ENCODE results near the gene ENTPD1. TPM values are rescaled to one million over a fixed set of nuclear protein-coding genes. Genes with fewer than 3 reads are reported as not detected.
"Not testable (repeated sequence)": the region's sequence is repeated elsewhere in the genome, so short reads cannot be mapped to it uniquely, and the experiment has no call there.

Gene ENTPD1
- total RNA-seq, 4 donors from 2014 or later, result 7.2 to 19.3 (median 13.4) TPM

DNA sequence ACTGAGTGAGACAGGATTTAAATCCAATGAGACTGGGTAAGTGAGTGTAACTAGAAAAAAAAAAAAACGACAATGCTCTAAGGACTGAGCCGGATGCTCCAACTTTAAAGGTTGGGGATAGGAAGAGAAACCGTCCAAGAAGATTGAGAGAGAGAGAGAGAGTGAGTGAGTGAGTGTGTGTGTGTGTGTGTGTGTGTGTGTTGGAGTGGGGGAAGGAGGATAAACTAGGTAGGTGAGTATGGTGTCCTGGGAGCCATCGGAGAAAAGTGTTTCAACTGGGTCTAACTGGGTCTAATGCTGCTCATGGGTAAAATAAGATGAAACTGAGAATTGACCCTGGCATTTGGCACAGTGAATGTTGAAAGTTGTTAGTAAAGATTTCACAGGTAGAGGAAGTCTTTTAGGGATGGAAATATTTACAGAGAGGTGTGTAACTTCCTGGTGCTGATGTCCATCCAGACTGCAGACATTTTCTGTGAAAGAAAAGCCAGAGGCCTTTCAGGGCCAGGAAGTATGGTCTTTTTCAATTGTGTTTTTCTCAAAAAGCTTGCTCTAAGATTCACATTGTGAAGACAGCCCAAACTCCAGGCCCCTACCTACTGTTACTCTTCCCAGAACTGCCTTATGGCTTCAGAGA is 14.2 kb downstream of the ENTPD1 start:
- 84 to 87% methylated on average over 4 of the region's 4 CpGs for WGBS, 2 donors
- Histone ChIP-seq H3K36me3 (no peaks in the 10 kb centered on the region), H3K4me3 (replicated peaks in 1 of 3) (no peak overlapping the region), H3K9me3 (no peaks in the 10 kb centered on the region), H3K27me3 (no peaks in the 10 kb centered on the region), H3K27ac (no peak overlapping the region), H3K4me1 (no peaks in the 10 kb centered on the region)
- no peak for DNase-seq
- intact Hi-C loops (cut with DNase I), result no loop called here
- TF ChIP-seq, protein P1, sequence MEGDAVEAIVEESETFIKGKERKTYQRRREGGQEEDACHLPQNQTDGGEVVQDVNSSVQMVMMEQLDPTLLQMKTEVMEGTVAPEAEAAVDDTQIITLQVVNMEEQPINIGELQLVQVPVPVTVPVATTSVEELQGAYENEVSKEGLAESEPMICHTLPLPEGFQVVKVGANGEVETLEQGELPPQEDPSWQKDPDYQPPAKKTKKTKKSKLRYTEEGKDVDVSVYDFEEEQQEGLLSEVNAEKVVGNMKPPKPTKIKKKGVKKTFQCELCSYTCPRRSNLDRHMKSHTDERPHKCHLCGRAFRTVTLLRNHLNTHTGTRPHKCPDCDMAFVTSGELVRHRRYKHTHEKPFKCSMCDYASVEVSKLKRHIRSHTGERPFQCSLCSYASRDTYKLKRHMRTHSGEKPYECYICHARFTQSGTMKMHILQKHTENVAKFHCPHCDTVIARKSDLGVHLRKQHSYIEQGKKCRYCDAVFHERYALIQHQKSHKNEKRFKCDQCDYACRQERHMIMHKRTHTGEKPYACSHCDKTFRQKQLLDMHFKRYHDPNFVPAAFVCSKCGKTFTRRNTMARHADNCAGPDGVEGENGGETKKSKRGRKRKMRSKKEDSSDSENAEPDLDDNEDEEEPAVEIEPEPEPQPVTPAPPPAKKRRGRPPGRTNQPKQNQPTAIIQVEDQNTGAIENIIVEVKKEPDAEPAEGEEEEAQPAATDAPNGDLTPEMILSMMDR (IDR thresholded peaks at IDR 0.05), result no peak
- no peak for TF ChIP-seq POLR2A (IDR thresholded peaks at IDR 0.05)

DNA sequence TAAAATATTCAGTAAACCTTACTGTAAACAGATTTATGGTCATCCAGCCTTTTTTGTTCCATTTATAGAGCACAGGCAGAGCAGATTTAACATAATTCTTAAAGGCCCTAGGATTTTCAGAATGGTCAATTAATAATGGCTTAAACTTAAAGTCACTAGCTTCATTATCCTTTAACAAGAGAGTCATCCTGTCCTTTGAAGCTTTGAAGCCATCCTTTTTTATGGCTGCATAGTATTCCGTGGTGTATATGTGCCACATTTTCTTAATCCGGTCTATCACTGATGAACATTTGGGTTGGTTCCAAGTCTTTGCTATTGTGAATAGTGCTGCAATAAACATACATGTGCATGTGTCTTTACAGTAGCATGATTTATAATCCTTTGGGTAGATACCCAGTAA is 17.5 kb downstream of the ENTPD1 start:
- intact Hi-C loops (cut with DNase I); H3K9me3 ChIP-seq; H3K4me3 ChIP-seq (replicated peaks in 1 of 3); H3K27ac ChIP-seq; H3K36me3 ChIP-seq; H3K4me1 ChIP-seq; DNase-seq; H3K27me3 ChIP-seq: not testable (repeated sequence)
- WGBS, 2 donors, result 46 to 50% methylated on average over 2 of the region's 2 CpGs

DNA sequence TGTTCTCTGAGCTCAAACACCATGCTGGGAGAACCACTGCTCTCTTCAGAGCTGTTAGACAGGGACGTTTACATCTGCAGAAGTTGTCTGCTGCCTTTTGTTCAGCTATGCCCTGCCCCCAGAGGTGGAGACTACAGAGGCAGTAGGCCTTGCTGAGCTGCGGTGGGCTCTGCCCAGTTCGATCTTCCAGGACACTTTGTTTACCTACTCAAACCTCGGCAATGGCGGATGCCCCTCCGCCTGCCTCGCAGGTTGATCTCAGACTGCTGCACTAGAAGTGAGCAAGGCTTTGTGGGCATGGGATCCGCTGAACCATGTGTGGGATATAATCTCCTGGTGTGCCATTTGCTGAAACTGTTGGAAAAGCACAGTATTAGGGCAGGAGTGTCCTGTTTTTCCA is 21.7 kb downstream of the ENTPD1 start:
- 84 to 93% methylated on average over 6 to 8 of the region's 8 CpGs for WGBS, 2 donors
- H3K36me3 ChIP-seq; H3K4me1 ChIP-seq; H3K27ac ChIP-seq; H3K9me3 ChIP-seq; DNase-seq; intact Hi-C loops (cut with DNase I); H3K4me3 ChIP-seq (replicated peaks in 1 of 3); H3K27me3 ChIP-seq: not testable (repeated sequence)

DNA sequence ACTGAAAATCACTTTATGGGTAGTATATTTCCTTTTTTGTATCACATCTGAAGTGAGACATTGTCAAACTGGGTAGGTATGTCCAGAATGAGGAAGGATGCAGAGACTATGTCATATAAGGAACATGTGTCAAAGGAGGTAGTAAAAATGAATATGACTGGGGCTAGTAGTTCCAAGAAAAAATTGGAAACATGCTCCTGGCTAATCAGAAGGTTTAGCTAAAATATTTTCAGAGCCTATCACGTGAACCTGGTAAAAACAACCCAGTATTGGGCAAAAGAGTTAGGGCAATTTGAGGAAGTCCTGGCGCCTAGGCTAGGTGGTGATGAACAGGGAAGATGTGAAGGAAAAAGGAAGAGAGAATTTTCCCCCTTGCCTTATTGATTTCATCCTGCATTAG is 26.4 kb downstream of the ENTPD1 start:
- H3K4me3 ChIP-seq (replicated peaks in 1 of 3), result no peak overlapping the region
- DNase-seq, result no peak
- 88 to 92% methylated on average over 2 of the region's 2 CpGs for WGBS, 2 donors
- intact Hi-C loops (cut with DNase I), result no loop called here
- no peaks in the 10 kb centered on the region for H3K4me1 ChIP-seq
- no peaks in the 10 kb centered on the region for H3K9me3 ChIP-seq
- H3K36me3 ChIP-seq, result no peaks in the 10 kb centered on the region
- H3K27ac ChIP-seq, result no peak overlapping the region
- no peaks in the 10 kb centered on the region for H3K27me3 ChIP-seq
- TF ChIP-seq POLR2A (IDR thresholded peaks at IDR 0.05), result no peak
- TF ChIP-seq, protein P1 (IDR thresholded peaks at IDR 0.05), result no peak

DNA sequence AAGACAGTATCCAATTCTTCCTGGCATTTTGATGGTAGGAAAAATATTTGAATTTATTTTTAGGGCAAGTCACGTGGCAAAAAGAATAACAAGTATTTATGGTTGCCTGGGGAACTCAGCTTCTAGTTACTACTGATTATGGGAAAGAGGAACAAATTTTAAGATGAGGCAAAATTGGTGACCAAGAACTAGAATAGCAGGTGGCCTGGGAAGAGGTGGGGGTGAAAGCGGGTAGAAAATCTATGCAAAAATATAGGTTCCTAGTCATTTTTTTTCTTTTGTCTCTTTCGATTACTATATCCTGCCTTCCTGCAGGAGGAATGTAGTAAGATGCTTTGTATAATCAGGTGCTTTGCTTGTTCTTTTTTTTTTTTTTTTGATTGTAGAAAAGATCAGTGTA is 27.8 kb downstream of the ENTPD1 start:
- Histone ChIP-seq H3K27me3 (no peaks in the 10 kb centered on the region), H3K27ac (no peak overlapping the region), H3K36me3 (no peaks in the 10 kb centered on the region), H3K9me3 (no peaks in the 10 kb centered on the region), H3K4me1 (no peaks in the 10 kb centered on the region), H3K4me3 (replicated peaks in 1 of 3) (no peak overlapping the region)
- DNase-seq, result no peak
- intact Hi-C loops (cut with DNase I), result no loop called here
- 79 to 83% methylated on average over 3 of the region's 3 CpGs for WGBS, 2 donors
- TF ChIP-seq POLR2A (IDR thresholded peaks at IDR 0.05), result no peak
- TF ChIP-seq, protein P1 (IDR thresholded peaks at IDR 0.05), result no peak

DNA sequence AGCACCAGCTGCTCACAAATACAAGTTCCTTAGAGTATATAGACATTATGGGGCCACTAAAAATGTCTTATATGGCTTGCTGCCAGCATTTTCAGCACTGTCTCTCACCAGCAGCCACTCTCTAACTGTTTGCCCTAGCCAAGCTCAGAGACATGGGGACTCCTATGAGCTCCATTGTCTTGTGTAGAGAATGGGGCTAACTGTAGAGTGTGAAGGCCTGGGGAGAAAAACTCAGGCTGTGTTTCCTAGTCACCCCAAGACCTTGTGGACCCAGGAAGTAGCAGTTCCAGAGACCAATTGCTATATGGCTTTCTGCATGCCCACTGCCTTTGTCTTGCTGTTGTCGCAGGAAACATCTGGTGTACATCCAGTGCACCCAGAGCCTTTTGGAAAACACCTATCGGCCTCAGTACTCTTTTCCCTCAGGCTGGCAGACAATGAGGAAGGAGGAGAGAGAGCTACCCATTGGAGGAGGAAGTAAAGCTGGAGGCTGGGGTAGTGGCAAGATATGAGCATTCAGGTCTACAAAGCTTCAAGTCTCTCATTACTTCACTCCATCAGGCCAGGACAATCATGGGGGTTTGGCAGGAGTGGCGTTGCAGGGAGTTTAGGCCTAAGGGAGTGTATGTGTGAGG is 28.4 kb downstream of the ENTPD1 start:
- no peak overlapping the region for H3K27ac ChIP-seq
- H3K27me3 ChIP-seq, result no peaks in the 10 kb centered on the region
- TF ChIP-seq POLR2A (IDR thresholded peaks at IDR 0.05), result no peak
- TF ChIP-seq, protein P1 (IDR thresholded peaks at IDR 0.05), result no peak
- H3K36me3 ChIP-seq, result no peaks in the 10 kb centered on the region
- H3K9me3 ChIP-seq, result no peaks in the 10 kb centered on the region
- H3K4me3 ChIP-seq (replicated peaks in 1 of 3), result no peak overlapping the region
- WGBS, 2 donors, result 91 to 93% methylated on average over 3 of the region's 3 CpGs
- H3K4me1 ChIP-seq, result peaks cover 0 to 1% of the 10 kb centered on the region in 2 donors
- intact Hi-C loops (cut with DNase I), result no loop called here
- DNase-seq, result no peak

Data from thyroid gland (tissue), 4 donors.